ENCODE data around the gene CDPF1. TPM values are rescaled to one million over a fixed set of nuclear protein-coding genes. Genes with fewer than 3 reads are reported as not detected.

CDPF1 gene
- total and polyA plus RNA-seq, 2 of the 13 experiments (the other 11 are each of a cell fraction or from before 2014, with no cell fraction given): 5.2 to 8.1 TPM

DNA sequence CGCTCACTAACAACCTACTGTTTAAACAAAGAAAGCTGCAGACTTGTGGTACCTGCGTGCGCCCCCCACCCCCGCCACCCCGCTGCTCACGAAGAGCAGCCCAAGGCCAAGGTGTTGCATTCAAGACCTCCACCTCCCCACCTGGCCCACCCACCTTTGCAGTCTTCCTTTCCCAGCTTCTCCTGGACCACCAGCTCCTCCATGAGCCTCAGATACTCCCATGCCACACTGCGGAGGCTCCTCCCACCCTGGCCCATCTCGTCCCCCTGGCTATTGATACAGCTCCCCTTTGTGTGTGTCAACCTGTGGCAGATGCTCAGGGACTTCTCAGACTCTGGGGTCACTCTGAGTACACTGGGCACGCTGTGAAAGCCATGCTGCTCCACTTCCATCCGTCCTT, 3.9 kb downstream of the CDPF1 start:
- no TSS peak for BruUV-seq (replicated peaks)
- no peak for ATAC-seq
- H3K9me3 ChIP-seq (ENCODE audit: low read length): no peaks in the 10 kb centered on the region
- no peak overlapping the region for H3K4me3 ChIP-seq (replicated peaks in 1 of 3; ENCODE audit: insufficient read depth in 1 of 3, low read depth in 2 of 3, low read length in 3 of 3)
- H3K9ac ChIP-seq (ENCODE audit: insufficient read depth, low read depth, low read length): no peak overlapping the region
- no peak for FAIRE-seq
- in situ Hi-C loops (cut with HindIII; ENCODE audit: extremely low pct_ligation_motif_present, low pct_unique_long_range_greater_than_20kb) (no loop called here), intact Hi-C loops (cut with micrococcal nuclease; ENCODE audit: unreplicated experiment) (no loop called here)
- CTCF ChIA-PET (ENCODE audit: low intra/inter-chr PET ratio, low total read pairs): no interaction called here
- no peak overlapping the region for H2AFZ ChIP-seq (ENCODE audit: low read length)
- DNase-seq (ENCODE audit: low spot score): no peak
- peaks cover 3% of the 10 kb centered on the region in 2 experiments; a peak in 2 of 5 replicates for H3K36me3 ChIP-seq (replicated peaks in 1 of 2; ENCODE audit: control insufficient read depth in 1 of 2, insufficient read depth in 2 of 2, low read length in 2 of 2)
- peaks cover under 1% of the 10 kb centered on the region for H3K79me2 ChIP-seq (ENCODE audit: insufficient read depth, low read length)
- H3K27me3 ChIP-seq (ENCODE audit: control insufficient read depth in 1 of 2, insufficient read depth in 2 of 2, low read length in 2 of 2): no peaks in the 10 kb centered on the region
- no peaks in the 10 kb centered on the region for H4K20me1 ChIP-seq (ENCODE audit: insufficient read depth, low read length)
- POLR2A ChIA-PET: interaction anchor here (1.3 kb wide), 1 partner anchor 21 kb away, joined by 6 read pairs; the partner anchor contains the start of gene TTC38
- WGBS (ENCODE audit: low lambda C conversion rate): 96% methylated on average over 8 of the region's 10 CpGs
- peaks cover 21% of the 10 kb centered on the region for H3K4me1 ChIP-seq (ENCODE audit: insufficient read depth, low read length)
- no peak overlapping the region for H3K4me2 ChIP-seq (ENCODE audit: low read depth, low read length)
- no peak overlapping the region for H3K27ac ChIP-seq (ENCODE audit: extremely low read length, insufficient read depth, low read length)
- TF ChIP-seq RXRA (CRISPR knock-in tag; IDR thresholded peaks at IDR 0.05) (no peak), HNRNPH1 (optimal IDR thresholded peaks at IDR 0.05; ENCODE audit: low read depth, low read length) (no peak), TRAFD1 (CRISPR knock-in tag; IDR thresholded peaks at IDR 0.05; ENCODE audit: borderline replicate concordance) (no peak), MBD4 (IDR thresholded peaks at IDR 0.05; ENCODE audit: borderline replicate concordance, low read length) (no peak), HMG20B (CRISPR knock-in tag; conservative IDR thresholded peaks at IDR 0.05) (no peak), ZFX (CRISPR knock-in tag; IDR thresholded peaks at IDR 0.05; ENCODE audit: low read depth) (no peak), SIX1 (CRISPR knock-in tag; IDR thresholded peaks at IDR 0.05; ENCODE audit: borderline replicate concordance) (no peak), PCBP2 (optimal IDR thresholded peaks at IDR 0.05; ENCODE audit: low read depth, low read length, poor library complexity, severe bottlenecking) (no peak), ZFYVE20 (CRISPR knock-in tag; IDR thresholded peaks at IDR 0.05; ENCODE audit: borderline replicate concordance, low read depth) (no peak), CAMTA2 (CRISPR knock-in tag; IDR thresholded peaks at IDR 0.05; ENCODE audit: borderline replicate concordance) (no peak), HNRNPL (IDR thresholded peaks at IDR 0.05; ENCODE audit: low read depth, low read length) (no peak), ELF1 (CRISPR knock-in tag; IDR thresholded peaks at IDR 0.05) (no peak)
- TF ChIP-seq, protein P1, sequence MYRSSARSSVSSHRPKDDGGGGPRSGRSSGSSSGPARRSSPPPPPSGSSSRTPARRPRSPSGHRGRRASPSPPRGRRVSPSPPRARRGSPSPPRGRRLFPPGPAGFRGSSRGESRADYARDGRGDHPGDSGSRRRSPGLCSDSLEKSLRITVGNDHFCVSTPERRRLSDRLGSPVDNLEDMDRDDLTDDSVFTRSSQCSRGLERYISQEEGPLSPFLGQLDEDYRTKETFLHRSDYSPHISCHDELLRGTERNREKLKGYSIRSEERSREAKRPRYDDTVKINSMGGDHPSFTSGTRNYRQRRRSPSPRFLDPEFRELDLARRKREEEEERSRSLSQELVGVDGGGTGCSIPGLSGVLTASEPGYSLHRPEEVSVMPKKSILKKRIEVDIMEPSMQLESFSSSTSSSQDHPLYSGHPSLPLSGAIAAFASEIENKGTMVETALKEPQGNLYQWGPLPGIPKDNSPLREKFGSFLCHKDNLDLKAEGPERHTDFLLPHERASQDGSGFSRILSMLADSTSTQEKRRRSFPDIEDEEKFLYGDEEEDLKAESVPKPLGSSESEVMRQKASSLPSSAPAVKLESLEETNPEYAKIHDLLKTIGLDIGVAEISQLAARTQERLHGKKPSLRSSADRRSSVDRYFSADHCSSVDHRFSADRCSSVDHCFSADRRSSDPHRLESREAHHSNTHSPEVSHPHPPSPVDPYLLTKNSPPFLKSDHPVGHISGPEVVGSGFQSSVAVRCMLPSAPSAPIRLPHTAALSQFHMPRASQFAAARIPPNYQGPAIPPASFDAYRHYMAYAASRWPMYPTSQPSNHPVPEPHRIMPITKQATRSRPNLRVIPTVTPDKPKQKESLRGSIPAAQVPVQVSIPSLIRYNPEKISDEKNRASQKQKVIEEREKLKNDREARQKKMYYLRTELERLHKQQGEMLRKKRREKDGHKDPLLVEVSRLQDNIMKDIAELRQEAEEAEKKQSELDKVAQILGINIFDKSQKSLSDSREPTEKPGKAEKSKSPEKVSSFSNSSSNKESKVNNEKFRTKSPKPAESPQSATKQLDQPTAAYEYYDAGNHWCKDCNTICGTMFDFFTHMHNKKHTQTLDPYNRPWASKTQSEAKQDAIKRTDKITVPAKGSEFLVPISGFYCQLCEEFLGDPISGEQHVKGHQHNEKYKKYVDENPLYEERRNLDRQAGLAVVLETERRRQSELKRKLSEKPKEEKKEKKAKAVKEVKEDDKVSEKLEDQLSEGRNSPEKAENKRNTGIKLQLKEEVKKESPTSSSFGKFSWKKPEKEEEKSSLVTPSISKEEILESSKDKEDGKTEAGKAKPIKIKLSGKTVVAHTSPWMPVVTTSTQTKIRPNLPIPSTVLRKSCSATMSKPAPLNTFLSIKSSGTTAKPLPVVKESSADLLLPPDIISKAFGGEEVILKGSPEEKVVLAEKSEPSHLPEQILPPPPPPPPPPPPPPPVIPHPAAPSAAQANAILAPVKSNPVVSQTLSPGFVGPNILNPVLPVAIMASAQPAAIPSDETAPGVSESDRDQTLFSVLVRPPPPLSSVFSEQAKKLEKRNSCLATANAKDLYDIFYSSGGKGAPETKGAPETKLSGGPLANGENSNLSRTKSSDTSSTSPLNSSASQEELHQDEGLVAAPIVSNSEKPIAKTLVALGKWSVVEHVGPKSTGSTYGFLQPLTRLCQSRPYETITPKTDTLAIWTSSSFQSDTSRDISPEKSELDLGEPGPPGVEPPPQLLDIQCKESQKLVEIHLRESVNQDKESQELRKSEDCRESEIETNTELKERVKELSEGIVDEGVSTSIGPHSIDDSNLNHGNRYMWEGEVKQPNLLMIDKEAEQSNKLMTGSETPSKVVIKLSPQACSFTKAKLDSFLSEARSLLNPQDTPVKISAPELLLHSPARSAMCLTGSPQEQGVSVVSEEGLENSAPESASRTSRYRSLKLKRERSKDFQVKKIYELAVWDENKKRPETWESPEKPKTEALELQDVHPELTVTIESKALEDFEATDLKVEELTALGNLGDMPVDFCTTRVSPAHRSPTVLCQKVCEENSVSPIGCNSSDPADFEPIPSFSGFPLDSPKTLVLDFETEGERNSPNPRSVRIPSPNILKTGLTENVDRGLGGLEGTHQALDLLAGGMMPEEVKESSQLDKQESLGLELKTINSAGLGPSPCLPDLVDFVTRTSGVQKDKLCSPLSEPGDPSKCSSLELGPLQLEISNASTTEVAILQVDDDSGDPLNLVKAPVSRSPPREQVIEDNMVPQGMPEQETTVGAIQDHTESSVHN (CRISPR knock-in tag; IDR thresholded peaks at IDR 0.05): no peak
- TF ChIP-seq, protein P2, sequence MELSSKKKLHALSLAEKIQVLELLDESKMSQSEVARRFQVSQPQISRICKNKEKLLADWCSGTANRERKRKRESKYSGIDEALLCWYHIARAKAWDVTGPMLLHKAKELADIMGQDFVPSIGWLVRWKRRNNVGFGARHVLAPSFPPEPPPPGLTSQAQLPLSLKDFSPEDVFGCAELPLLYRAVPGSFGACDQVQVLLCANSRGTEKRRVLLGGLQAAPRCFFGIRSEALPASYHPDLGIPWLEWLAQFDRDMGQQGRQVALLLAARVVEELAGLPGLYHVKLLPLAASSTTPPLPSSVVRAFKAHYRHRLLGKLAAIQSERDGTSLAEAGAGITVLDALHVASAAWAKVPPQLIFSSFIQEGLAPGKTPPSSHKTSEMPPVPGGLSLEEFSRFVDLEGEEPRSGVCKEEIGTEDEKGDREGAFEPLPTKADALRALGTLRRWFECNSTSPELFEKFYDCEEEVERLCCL (CRISPR knock-in tag; IDR thresholded peaks at IDR 0.05; ENCODE audit: borderline replicate concordance): no peak

Measured in HepG2 (cell line).